ENCODE results near the gene OPRL1. TPM values are rescaled to one million over a fixed set of nuclear protein-coding genes. Genes with fewer than 3 reads are reported as not detected.

The OPRL1 gene
- polyA plus RNA-seq, 3 donors = 7.0 to 9.0 (median 8.8) TPM

GRCh38 chr20:64040231-64041039 is 39.4 kb upstream of the OPRL1 start:
- Histone ChIP-seq H2AFZ (ENCODE audit: insufficient read depth, low read depth, low read length, poor library complexity, severe bottlenecking) (no peak overlapping the region), H3K9ac (ENCODE audit: insufficient read depth, low read length, poor library complexity, severe bottlenecking) (no peak overlapping the region), H3K27me3 (ENCODE audit: control insufficient read depth in 2 of 2, insufficient read depth in 2 of 2, low read length in 2 of 2) (peaks cover 24 to 65% of the 10 kb centered on the region in 2 donors), H3K9me3 (replicated peaks in 1 of 2; ENCODE audit: control insufficient read depth in 1 of 2, insufficient read depth in 1 of 2, low read length in 2 of 2) (no peaks in the 10 kb centered on the region), H3K36me3 (replicated peaks in 1 of 2; ENCODE audit: control insufficient read depth in 1 of 2, insufficient read depth in 2 of 2, low read length in 2 of 2) (no peaks in the 10 kb centered on the region), H3K4me2 (replicated peaks; ENCODE audit: extremely low read depth, low read length, poor library complexity, severe bottlenecking) (no peak overlapping the region), H3K4me1 (ENCODE audit: control insufficient read depth in 1 of 2, insufficient read depth in 2 of 2, low read length in 2 of 2) (peaks cover 24 to 40% of the 10 kb centered on the region in 2 donors), H3K79me2 (ENCODE audit: insufficient read depth, low read length) (no peaks in the 10 kb centered on the region), H3K27ac (ENCODE audit: low read depth in 1 of 2, low read length in 2 of 2) (no peak overlapping the region), H3K4me3 (replicated peaks in 1 of 3; ENCODE audit: low read depth in 2 of 3, low read length in 3 of 3) (no peak overlapping the region), H4K20me1 (ENCODE audit: insufficient read depth, low read length) (no peaks in the 10 kb centered on the region)
- Mint-ChIP-seq H3K27ac (peak overlapping the region in 1 of 7 donors; percentile 57), H3K27me3 (ENCODE audit: low read depth in 3 of 3) (peaks cover 67 to 88% (median 71%) of the 10 kb centered on the region in 3 donors), H3K36me3 (no peaks in the 10 kb centered on the region), H3K4me3 (peak overlapping the region in 1 of 2 donors; percentile 86), H3K9me3 (peaks cover 0 to 7% (median 2%) of the 10 kb centered on the region in 7 donors), H3K4me1 (peaks cover 21% of the 10 kb centered on the region)
- intact Hi-C loops (cut with micrococcal nuclease) = no loop called here
- no peak for DNase-seq
- no peak for TF ChIP-seq CTCF (IDR thresholded peaks at IDR 0.05)
- WGBS (ENCODE audit: insufficient coverage) = 66% methylated on average over 11 of the region's 12 CpGs

- H3K4me3 Mint-ChIP-seq = peak overlapping the region; percentile 78 to 88
Measured at GRCh38 chr20:64041040-64041780, 38.7 kb upstream of the OPRL1 start.

More at GRCh38 chr20:64041040-64041780, 38.7 kb upstream of the OPRL1 start:
- H3K9me3 Mint-ChIP-seq = peaks cover 0 to 7% (median 2%) of the 10 kb centered on the region in 7 donors
- Histone ChIP-seq H3K27me3 (ENCODE audit: control insufficient read depth in 2 of 2, insufficient read depth in 2 of 2, low read length in 2 of 2) (peaks cover 24 to 69% of the 10 kb centered on the region in 2 donors), H3K4me1 (ENCODE audit: control insufficient read depth in 1 of 2, insufficient read depth in 2 of 2, low read length in 2 of 2) (peaks cover 24 to 40% of the 10 kb centered on the region in 2 donors), H3K4me2 (replicated peaks; ENCODE audit: extremely low read depth, low read length, poor library complexity, severe bottlenecking) (peak overlapping the region; percentile 85), H3K79me2 (ENCODE audit: insufficient read depth, low read length) (no peaks in the 10 kb centered on the region), H3K27ac (ENCODE audit: low read depth in 1 of 2, low read length in 2 of 2) (no peak overlapping the region), H3K9ac (ENCODE audit: insufficient read depth, low read length, poor library complexity, severe bottlenecking) (peak overlapping the region; percentile 64), H2AFZ (ENCODE audit: insufficient read depth, low read depth, low read length, poor library complexity, severe bottlenecking) (peak overlapping the region; percentile 83), H3K4me3 (replicated peaks in 1 of 3; ENCODE audit: low read depth in 2 of 3, low read length in 3 of 3) (peak overlapping the region in 1 of 3 experiments; percentile 78), H3K36me3 (replicated peaks in 1 of 2; ENCODE audit: control insufficient read depth in 1 of 2, insufficient read depth in 2 of 2, low read length in 2 of 2) (no peaks in the 10 kb centered on the region), H3K9me3 (replicated peaks in 1 of 2; ENCODE audit: control insufficient read depth in 1 of 2, insufficient read depth in 1 of 2, low read length in 2 of 2) (no peaks in the 10 kb centered on the region), H4K20me1 (ENCODE audit: insufficient read depth, low read length) (no peaks in the 10 kb centered on the region)
- peaks cover 71 to 92% (median 75%) of the 10 kb centered on the region in 3 donors for H3K27me3 Mint-ChIP-seq (ENCODE audit: low read depth in 3 of 3)
- no peaks in the 10 kb centered on the region for H3K36me3 Mint-ChIP-seq
- intact Hi-C loops (cut with micrococcal nuclease) = no loop called here
- no peak for DNase-seq
- no peak for TF ChIP-seq CTCF (IDR thresholded peaks at IDR 0.05)
- H3K27ac Mint-ChIP-seq = no peak overlapping the region
- H3K4me1 Mint-ChIP-seq = peaks cover 21% of the 10 kb centered on the region
- 31% methylated on average over 15 of the region's 15 CpGs for WGBS (ENCODE audit: insufficient coverage)

All from CD14-positive monocyte (primary cell).